RPMI8226 (cell line): ENCODE measurements around the gene ELF5.

ENCODE experiments used
- DNase-seq: peaks from one replicate; pipeline ENCODE4 v3.0.0-alpha.2; 2015

Gene ELF5

GRCh38 chr11:34521265-34521664 is 7.7 kb upstream of the ELF5 start:
- DNase-seq, result no peak

GRCh38 chr11:34519595-34520235 is 6.1 kb upstream of the ELF5 start:
- DNase-seq, result no peak

DNA sequence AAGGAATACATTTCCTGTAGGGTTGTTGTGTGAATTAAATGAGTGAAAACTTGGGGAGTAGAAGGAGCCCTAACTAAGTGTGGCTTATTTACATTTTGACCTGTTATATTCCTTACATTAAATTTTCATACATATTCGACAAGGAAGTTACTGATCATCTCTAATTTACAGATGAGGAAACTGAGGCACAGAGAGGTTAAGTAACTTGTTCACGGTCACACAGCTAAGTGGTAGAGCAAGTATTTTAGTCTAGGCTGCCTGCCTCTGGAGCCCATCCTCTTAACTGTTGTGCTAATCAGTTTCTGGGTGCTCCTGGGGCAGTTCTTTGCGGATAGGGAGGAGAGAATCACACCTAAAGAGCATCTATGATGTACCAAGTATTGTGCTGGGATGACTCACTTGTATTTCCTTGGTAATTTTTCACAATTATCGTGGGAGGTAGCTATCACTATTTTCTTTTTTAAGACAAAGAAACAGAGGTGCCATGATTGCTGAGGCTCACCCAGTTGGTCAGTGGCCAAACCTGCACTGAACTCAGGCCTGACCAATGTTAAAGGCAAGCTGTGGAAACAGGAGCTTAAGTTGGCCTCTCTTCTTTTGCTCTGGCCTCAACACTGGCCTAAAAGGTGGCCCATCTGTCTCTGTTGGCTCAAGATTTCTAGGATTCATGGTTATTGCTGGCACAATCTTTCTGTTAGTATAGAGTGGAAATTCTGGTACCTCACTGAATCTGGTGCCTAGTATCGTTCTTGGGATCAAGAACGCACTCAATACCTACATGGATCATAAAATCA is 2.9 kb upstream of the ELF5 start:
- DNase-seq, result no peak

GRCh38 chr11:34514597-34514996 is 1.0 kb upstream of the ELF5 start:
- no peak for DNase-seq

- DNase-seq, result peak; percentile 51
These were observed 533 bp downstream of the ELF5 start for GRCh38 chr11:34512840-34513681.

DNA sequence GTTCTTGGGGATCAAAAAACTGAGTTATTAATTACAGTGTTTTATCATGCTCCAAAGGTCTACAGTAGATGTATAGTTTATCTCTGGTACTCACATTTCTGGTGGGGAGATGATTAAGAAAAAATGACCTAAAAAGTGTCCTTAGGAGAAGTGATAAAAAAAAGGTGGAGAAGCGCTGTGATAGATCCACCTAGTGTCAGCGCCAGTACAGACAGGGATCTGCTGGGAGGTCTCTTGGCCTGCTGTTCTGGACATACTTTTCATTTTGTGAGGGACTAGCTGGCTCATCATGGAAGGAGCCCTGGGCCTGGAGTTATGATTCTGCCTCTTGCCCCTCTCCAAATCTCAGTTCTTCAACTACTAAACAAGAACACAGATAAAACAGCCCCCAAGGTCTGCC is 2.9 kb downstream of the ELF5 start:
- no peak for DNase-seq

GRCh38 chr11:34510218-34510617 is 3.4 kb downstream of the ELF5 start:
- DNase-seq, result no peak

- no peak for DNase-seq
These were observed 4.2 kb downstream of the ELF5 start for GRCh38 chr11:34509336-34509876.

DNA sequence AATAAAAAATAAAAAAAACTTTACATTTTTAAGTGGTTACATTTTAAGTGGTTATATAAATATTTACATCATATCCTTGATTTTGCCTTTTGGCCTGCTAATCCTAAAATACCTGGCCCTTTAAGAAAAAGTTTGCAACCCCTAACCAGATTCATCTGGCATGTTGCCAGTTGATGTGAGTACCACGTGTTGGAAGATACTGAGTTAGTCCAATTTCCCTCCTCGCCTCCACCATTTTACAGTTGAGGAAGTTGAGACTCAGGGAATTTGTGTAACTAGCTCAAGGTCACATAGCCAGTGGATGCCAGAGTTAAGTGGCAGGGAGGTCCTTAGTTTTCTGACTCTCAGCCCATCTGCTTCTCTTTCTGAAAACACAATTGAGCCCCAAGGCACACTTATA is 5.1 kb downstream of the ELF5 start:
- peak; percentile 6 for DNase-seq

- no peak for DNase-seq
These were observed 6.0 kb downstream of the ELF5 start for GRCh38 chr11:34507610-34508009.

- DNase-seq, result no peak
These were observed 6.4 kb downstream of the ELF5 start for GRCh38 chr11:34507156-34507555.

- no peak for DNase-seq
These were observed 7.7 kb downstream of the ELF5 start for GRCh38 chr11:34505874-34506273.

GRCh38 chr11:34502949-34503348 is 10.6 kb downstream of the ELF5 start:
- no peak for DNase-seq

DNA sequence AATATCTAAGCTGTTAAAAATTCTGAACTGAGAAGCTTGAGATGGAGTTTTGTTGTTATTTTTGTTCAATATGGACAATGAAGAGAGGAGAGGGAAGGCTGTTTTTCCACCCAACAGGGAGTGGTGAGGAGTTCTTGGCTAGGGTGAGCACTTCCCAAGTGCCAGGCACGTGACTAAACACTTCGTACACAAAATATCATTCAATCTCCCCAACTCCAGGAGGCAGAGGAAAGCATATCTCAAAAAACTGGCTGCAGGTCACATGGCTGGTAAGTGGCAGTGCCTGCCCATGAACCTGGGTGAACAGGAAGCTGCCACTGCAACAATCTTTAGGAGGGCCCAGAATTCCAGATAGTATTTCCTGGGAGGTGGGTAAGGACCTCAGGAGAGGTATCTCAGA is 11.6 kb downstream of the ELF5 start:
- no peak for DNase-seq

DNA sequence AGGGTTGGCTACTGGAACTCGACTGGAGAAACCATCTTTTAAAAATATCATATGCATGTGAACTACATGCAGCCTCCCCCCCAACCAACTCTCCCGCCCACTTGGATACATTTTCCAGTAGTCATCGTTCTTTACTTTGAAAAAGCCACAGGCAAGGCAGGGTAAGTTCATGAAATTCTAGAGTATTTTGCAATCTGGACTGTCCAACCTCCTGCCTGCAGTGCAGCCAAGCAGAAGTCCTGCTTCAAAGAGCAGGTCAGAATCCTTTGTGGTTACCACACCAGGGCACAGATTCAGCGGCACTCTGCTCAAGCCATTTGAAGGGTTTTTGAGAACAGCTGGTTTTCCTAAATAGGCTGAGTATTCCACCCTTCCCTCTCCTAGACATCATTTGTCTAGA is 12.1 kb downstream of the ELF5 start:
- no peak for DNase-seq

DNA sequence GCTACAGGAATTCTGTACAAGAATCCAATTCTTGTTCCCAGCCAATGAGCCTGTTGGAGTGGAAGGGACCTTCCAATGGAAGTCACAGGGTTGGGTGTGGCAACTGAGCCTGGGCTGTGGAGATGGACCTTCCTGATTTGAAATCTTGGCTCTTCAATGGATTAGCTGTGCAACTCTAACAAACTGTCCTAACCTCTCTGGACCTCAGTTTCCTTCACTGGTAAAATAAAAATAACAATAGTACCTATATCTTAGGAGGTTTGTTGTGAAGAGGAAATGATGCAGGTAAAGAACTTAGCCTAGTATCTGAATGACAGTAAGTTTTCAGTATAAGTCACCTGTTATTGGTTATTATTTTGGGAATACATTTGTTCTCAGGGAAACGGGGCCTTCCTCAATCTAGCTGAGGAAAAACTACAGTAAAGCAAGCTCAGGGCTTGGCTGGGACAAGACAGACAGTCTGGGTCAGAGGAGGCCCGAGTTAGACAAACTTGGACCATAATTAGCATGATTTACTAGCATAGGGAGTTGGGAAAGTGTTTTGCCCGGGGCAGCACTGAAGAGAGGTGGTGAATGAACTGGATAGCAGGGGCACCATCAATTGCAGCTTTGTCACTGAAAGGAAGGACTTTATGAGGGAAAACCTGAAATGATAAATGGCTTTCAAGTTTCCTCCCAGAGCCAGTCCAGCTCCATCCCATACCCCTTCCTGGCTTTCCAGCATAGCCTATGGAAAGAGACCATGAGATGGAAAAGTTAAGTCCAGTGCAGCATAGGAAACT is 13.7 kb downstream of the ELF5 start:
- no peak for DNase-seq

GRCh38 chr11:34495724-34496377 is 17.7 kb downstream of the ELF5 start:
- DNase-seq, result no peak

- no peak for DNase-seq
These were observed 18.3 kb downstream of the ELF5 start for GRCh38 chr11:34495239-34495723.

DNA sequence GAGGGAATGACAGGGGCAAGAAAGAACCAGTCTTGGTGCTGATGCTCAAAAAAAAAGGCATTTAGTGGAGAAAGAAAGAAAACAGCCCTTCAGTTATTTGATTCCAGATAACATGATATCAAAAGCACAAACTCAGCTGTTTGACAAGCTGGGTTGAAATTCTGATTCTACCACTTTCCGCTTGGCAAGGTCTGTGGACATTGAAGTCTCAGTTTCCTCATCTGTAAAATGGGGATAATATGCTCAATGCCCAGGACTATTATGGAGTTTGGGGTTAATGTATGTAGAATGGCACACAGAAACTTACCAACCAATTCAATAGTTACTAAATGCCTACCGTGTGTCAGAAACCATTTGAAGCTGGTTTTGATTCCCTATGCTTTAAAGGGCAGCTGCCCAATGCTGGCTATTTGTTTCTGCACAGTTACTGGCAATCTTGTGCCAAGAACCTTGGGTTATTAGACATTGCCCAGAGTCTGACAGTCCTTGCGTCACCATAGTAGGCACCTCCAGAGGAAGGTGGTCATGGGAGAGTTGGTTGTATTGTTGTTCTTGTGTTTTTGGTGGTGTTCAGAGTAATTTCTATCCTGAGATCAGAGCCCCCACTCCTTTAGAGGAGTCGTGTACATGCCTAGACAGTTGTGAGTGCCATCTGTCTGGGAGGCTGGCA is 19.5 kb downstream of the ELF5 start:
- DNase-seq, result no peak

DNA sequence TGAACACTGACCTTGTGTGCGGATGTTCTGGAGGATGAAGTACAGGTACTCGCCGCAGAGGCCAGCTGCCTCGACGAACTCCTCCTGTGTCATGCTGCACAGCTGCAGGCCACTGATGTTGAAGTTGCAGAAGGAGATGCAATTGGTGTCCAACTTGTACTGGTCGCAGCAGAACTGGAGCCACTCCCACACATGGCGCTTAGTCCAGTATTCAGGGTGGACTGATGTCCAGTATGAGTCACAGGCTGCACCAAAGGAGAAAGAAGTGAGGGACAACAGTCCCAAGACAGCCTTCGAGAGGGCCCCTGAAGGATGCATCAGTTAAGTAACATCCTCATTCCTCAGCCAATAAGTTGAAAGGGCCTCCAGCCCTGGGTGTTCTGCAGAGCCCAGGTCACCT is 20.1 kb downstream of the ELF5 start:
- DNase-seq, result no peak

DNA sequence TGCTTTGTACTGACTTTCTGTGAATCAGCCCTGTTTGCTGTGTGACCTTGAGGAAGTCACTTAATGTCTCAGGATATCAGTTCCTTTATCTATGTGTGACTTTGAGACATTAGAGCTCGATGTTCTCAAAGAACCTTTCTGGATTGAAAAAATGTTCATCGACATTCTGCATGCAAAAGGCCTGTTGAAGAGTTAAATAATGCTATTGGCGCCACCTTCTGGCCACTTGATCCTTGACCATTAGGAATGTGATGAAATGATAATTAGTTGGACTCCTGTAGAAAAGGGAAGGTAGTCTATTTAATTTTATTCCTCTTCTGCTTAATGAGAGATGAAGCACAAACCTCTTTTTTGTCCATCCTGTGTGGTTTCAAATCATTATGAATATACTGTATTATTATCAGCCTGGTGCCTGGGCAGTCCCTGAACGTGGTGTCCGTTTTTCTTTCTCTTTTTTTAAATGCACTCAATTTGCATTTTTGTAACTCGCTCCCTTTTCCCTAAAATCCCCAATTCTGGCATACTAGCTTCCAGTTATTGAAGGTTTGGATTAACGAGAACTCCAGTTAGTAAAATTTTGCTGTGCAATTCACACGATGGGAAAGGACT is 20.7 kb downstream of the ELF5 start:
- DNase-seq, result peak; percentile 56
